GM20000 (cell line): ENCODE measurements around the gene CDCA7.
"Not testable (repeated sequence)": the region's sequence is repeated elsewhere in the genome, so short reads cannot be mapped to it uniquely, and the experiment has no call there.

Experiments used
- DNase-seq: peaks from one replicate; pipeline ENCODE4 v3.0.0; 2012; ENCODE audit warnings: low spot score
- CTCF ChIP-seq: IDR thresholded peaks from 2 replicates; pipeline ENCODE4 v1.5.1; 2012; ENCODE audit warnings: mild to moderate bottlenecking, control low read depth; ENCODE audit errors: extremely low read depth, missing control alignments

The CDCA7 gene

GRCh38 chr2:173415431-173416381 is 61.0 kb downstream of the CDCA7 start:
- DNase-seq = no peak

GRCh38 chr2:173416415-173417152 is 61.9 kb downstream of the CDCA7 start:
- not testable (repeated sequence) for DNase-seq

More at GRCh38 chr2:173415431-173416381, 61.0 kb downstream of the CDCA7 start:
- no peak for TF ChIP-seq CTCF

GRCh38 chr2:173417341-173417740 is 62.7 kb downstream of the CDCA7 start:
- no peak for TF ChIP-seq CTCF
- no peak for DNase-seq

- DNase-seq = no peak
- no peak for TF ChIP-seq CTCF
These were observed 63.1 kb downstream of the CDCA7 start for GRCh38 chr2:173417802-173418201.
